ENCODE data around the gene CLIC4.
"Not testable (repeated sequence)": the region's sequence is repeated elsewhere in the genome, so short reads cannot be mapped to it uniquely, and the experiment has no call there.

CLIC4 gene

GRCh38 chr1:24875991-24876506 lies 130.8 kb downstream of the CLIC4 start:
- TF ChIP-seq JUND (IDR thresholded peaks at IDR 0.05; ENCODE audit: low read depth), result no peak
- DNase-seq (ENCODE audit: low read depth in 1 of 2, low spot score in 1 of 2), result no peak
- in situ Hi-C loops (cut with HindIII; ENCODE audit: low pct_unique_long_range_greater_than_20kb, low sequenced_read_pairs), result no loop called here

- in situ Hi-C loops (cut with HindIII; ENCODE audit: low pct_unique_long_range_greater_than_20kb, low sequenced_read_pairs), result no loop called here
- no peak for DNase-seq (ENCODE audit: low read depth in 1 of 2, low spot score in 1 of 2)
- TF ChIP-seq JUND (IDR thresholded peaks at IDR 0.05; ENCODE audit: low read depth), result no peak
Observed at GRCh38 chr1:24878045-24878444, 132.8 kb downstream of the CLIC4 start.

- in situ Hi-C loops (cut with HindIII; ENCODE audit: low pct_unique_long_range_greater_than_20kb, low sequenced_read_pairs), result no loop called here
- no peak for DNase-seq (ENCODE audit: low read depth in 1 of 2, low spot score in 1 of 2)
- TF ChIP-seq JUND (IDR thresholded peaks at IDR 0.05; ENCODE audit: low read depth), result no peak
Observed at GRCh38 chr1:24878775-24879742, 133.8 kb downstream of the CLIC4 start.

- DNase-seq (ENCODE audit: low read depth in 1 of 2, low spot score in 1 of 2), result no peak
- in situ Hi-C loops (cut with HindIII; ENCODE audit: low pct_unique_long_range_greater_than_20kb, low sequenced_read_pairs), result no loop called here
- no peak for TF ChIP-seq JUND (IDR thresholded peaks at IDR 0.05; ENCODE audit: low read depth)
Observed at GRCh38 chr1:24881034-24881433, 135.8 kb downstream of the CLIC4 start.

- in situ Hi-C loops (cut with HindIII; ENCODE audit: low pct_unique_long_range_greater_than_20kb, low sequenced_read_pairs), result no loop called here
- DNase-seq (ENCODE audit: low read depth in 1 of 2, low spot score in 1 of 2), result no peak
Observed at GRCh38 chr1:24884751-24885150, 139.5 kb downstream of the CLIC4 start.

GRCh38 chr1:24886241-24886640 lies 141.0 kb downstream of the CLIC4 start:
- in situ Hi-C loops (cut with HindIII; ENCODE audit: low pct_unique_long_range_greater_than_20kb, low sequenced_read_pairs), result no loop called here
- DNase-seq (ENCODE audit: low read depth in 1 of 2, low spot score in 1 of 2), result no peak
- TF ChIP-seq JUND (IDR thresholded peaks at IDR 0.05; ENCODE audit: low read depth), result no peak

More at GRCh38 chr1:24884751-24885150, 139.5 kb downstream of the CLIC4 start:
- no peak for TF ChIP-seq JUND (IDR thresholded peaks at IDR 0.05; ENCODE audit: low read depth)

GRCh38 chr1:24888061-24888970 lies 143.1 kb downstream of the CLIC4 start:
- DNase-seq (ENCODE audit: low read depth in 1 of 2, low spot score in 1 of 2), result no peak
- TF ChIP-seq JUND (IDR thresholded peaks at IDR 0.05; ENCODE audit: low read depth), result no peak
- in situ Hi-C loops (cut with HindIII; ENCODE audit: low pct_unique_long_range_greater_than_20kb, low sequenced_read_pairs), result no loop called here

- DNase-seq (ENCODE audit: low read depth in 1 of 2, low spot score in 1 of 2), result no peak
- in situ Hi-C loops (cut with HindIII; ENCODE audit: low pct_unique_long_range_greater_than_20kb, low sequenced_read_pairs), result no loop called here
- TF ChIP-seq JUND (IDR thresholded peaks at IDR 0.05; ENCODE audit: low read depth), result no peak
Observed at GRCh38 chr1:24888971-24889676, 143.9 kb downstream of the CLIC4 start.

- TF ChIP-seq JUND (IDR thresholded peaks at IDR 0.05; ENCODE audit: low read depth), result no peak
- DNase-seq (ENCODE audit: low read depth in 1 of 2, low spot score in 1 of 2), result no peak
- in situ Hi-C loops (cut with HindIII; ENCODE audit: low pct_unique_long_range_greater_than_20kb, low sequenced_read_pairs), result no loop called here
Observed at GRCh38 chr1:24890887-24891286, 145.6 kb downstream of the CLIC4 start.

GRCh38 chr1:24891367-24891766 lies 146.1 kb downstream of the CLIC4 start:
- DNase-seq (ENCODE audit: low read depth in 1 of 2, low spot score in 1 of 2); in situ Hi-C loops (cut with HindIII; ENCODE audit: low pct_unique_long_range_greater_than_20kb, low sequenced_read_pairs): not testable (repeated sequence)

GRCh38 chr1:24892188-24893153 lies 147.2 kb downstream of the CLIC4 start:
- DNase-seq (ENCODE audit: low read depth in 1 of 2, low spot score in 1 of 2), result no peak
- in situ Hi-C loops (cut with HindIII; ENCODE audit: low pct_unique_long_range_greater_than_20kb, low sequenced_read_pairs), result no loop called here
- no peak for TF ChIP-seq JUND (IDR thresholded peaks at IDR 0.05; ENCODE audit: low read depth)
